Measurements from ENCODE around the gene TRIM52. TPM values are rescaled to one million over a fixed set of nuclear protein-coding genes. Genes with fewer than 3 reads are reported as not detected.
A peak's percentile ranks its signal among the peaks of the same experiment; 100 is the strongest.

TRIM52 gene
- total and polyA plus RNA-seq, 10 of the 15 experiments (the other 5 are each of a cell fraction or from before 2014, with no cell fraction given), result 1.4 to 24.3 (median 8.1) TPM

DNA sequence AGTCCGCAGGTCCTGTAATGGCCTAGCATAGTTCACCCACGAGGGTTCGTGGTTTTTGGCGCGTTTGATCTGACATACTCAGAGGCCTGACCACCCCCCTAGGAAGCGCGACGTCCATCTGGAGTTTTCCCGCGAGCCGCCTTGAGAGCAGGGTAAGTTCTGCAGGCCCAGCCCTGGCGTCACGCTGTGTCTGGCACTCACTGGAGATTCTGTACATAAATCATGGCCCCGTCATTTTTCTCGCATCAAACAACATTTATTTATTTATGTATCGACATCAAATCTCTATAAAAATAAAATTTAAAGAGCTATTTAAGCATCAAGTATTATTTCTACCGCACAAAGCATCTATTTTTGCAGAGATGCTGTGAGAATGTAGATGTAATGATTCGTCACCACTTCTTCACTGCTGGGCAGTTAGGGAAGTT lies 38.3 kb downstream of the TRIM52 start (continued):
- TF ChIP-seq, protein P1, sequence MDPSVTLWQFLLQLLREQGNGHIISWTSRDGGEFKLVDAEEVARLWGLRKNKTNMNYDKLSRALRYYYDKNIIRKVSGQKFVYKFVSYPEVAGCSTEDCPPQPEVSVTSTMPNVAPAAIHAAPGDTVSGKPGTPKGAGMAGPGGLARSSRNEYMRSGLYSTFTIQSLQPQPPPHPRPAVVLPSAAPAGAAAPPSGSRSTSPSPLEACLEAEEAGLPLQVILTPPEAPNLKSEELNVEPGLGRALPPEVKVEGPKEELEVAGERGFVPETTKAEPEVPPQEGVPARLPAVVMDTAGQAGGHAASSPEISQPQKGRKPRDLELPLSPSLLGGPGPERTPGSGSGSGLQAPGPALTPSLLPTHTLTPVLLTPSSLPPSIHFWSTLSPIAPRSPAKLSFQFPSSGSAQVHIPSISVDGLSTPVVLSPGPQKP (IDR thresholded peaks at IDR 0.05; ENCODE audit: low read depth, low read length), result no peak
- TF ChIP-seq RELA (IDR thresholded peaks at IDR 0.05; ENCODE audit: borderline replicate concordance, partially characterized antibody) (no peak), ZBED1 (IDR thresholded peaks at IDR 0.05; ENCODE audit: borderline replicate concordance) (no peak), ZNF622 (IDR thresholded peaks at IDR 0.05) (no peak)

DNA sequence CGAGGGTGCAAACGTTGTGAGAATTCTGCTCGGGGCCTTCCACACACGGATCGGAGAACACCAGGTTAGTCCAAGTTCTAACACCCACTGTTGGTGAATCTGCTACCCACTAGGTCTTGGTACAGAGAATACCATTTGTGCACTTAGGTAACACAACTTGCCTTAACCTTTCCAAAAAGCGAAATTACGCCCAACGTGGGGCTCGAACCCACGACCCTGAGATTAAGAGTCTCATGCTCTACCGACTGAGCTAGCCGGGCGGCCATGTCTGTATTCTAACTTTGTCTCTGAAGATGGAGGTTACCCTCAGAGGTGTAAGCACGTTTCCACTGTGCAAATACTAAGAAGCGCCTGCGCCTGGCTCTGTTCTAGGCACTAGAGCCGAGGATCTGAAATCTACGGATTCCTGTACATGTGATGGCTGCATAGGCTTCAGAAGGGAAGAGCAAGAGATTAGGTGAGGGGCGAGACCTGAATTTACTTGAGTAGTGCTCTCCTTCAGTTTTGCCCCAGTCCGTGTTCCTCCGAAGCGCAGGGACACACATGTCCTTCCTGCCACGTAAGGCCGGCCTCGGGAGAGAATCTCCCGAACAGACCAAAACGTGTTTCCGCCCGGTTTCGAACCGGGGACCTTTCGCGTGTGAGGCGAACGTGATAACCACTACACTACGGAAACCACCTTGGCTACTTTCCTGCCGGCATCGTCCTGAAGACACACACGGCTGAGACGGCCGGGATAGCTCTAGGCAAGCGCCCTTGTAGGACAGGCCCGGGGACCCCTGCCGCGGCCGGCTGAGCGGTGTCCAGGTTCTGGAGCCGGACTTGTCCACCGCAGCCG lies 38.9 kb downstream of the TRIM52 start:
- intact Hi-C loops (cut with micrococcal nuclease; ENCODE audit: unreplicated experiment), result loop anchor here (1.0 to 2.0 kb wide), 3 partner anchors 15 to 39 kb away; partner anchors contain the start of gene TRIM52
- FAIRE-seq, result no peak
- WGBS (ENCODE audit: insufficient coverage, insufficient replicate concordance, low lambda C conversion rate, missing lambda C conversion rate), result under 1% methylated on average over 50 of the region's 50 CpGs
- Histone ChIP-seq H3K4me3 (peak overlapping the region; percentile 98), H3K9ac (ENCODE audit: control insufficient read depth, insufficient read depth, low read length) (peak overlapping the region; percentile 81), H3K27ac (ENCODE audit: control insufficient read depth, insufficient read depth) (peak overlapping the region; percentile 95), H3K4me2 (ENCODE audit: control insufficient read depth, insufficient read depth) (peak overlapping the region; percentile 92), H3K9me3 (replicated peaks; ENCODE audit: control insufficient read depth, insufficient read depth, low read length) (no peaks in the 10 kb centered on the region), H3K4me1 (ENCODE audit: control insufficient read depth, insufficient read depth, low read length) (peaks cover 20% of the 10 kb centered on the region), H4K20me1 (ENCODE audit: control insufficient read depth, insufficient read depth) (no peaks in the 10 kb centered on the region), H2AFZ (ENCODE audit: control insufficient read depth, low read depth, low read length) (peak overlapping the region; percentile 63), H3K36me3 (ENCODE audit: control insufficient read depth in 2 of 2, insufficient read depth in 2 of 2, low read length in 1 of 2) (no peaks in the 10 kb centered on the region), H3K79me2 (ENCODE audit: control insufficient read depth, insufficient read depth, low read length) (peaks cover 23% of the 10 kb centered on the region), H3K27me3 (replicated peaks in 1 of 2; ENCODE audit: control insufficient read depth in 2 of 2, insufficient read depth in 2 of 2, low read length in 1 of 2) (no peaks in the 10 kb centered on the region)
- CTCF ChIA-PET, result interaction anchor here (0.9 to 2.6 kb wide), 6 partner anchors 9 to 40 kb away, joined by 3 to 12 read pairs (median 4); no protein-coding TSS in a partner anchor
- RAD21 ChIA-PET (ENCODE audit: unreplicated experiment), result interaction anchor here (0.6 to 2.6 kb wide), 9 partner anchors 15 to 168 kb away, joined by 3 to 25 read pairs (median 4); no protein-coding TSS in a partner anchor
- SMC1A ChIA-PET (ENCODE audit: uncharacterized antibody, unreplicated experiment), result interaction anchor here (0.6 to 1.9 kb wide), 11 partner anchors 13 to 59 kb away, joined by 3 to 10 read pairs (median 4); partner anchors contain the start of genes RACK1 and TRIM7
- POLR2A ChIA-PET, result interaction anchor here (0.6 to 5.1 kb wide), 11 partner anchors 9 to 427 kb away, joined by 3 to 36 read pairs (median 8); partner anchors contain the start of genes RACK1 and TRIM52
- in situ Hi-C loops (cut with MboI), result no loop called here
- BruUV-seq (replicated peaks), result no TSS peak
- peak; percentile 95 for DNase-seq (ENCODE audit: low read depth, low spot score)
- ATAC-seq, result peak; percentile 50
- TF ChIP-seq MYB (IDR thresholded peaks at IDR 0.05; ENCODE audit: borderline replicate concordance, low read depth, low read length), result no peak
- TF ChIP-seq GATAD2B (conservative IDR thresholded peaks at IDR 0.05; ENCODE audit: low read depth), result peak; percentile 60; the same call in 1 of the 2 replicates
- TF ChIP-seq, protein P2, sequence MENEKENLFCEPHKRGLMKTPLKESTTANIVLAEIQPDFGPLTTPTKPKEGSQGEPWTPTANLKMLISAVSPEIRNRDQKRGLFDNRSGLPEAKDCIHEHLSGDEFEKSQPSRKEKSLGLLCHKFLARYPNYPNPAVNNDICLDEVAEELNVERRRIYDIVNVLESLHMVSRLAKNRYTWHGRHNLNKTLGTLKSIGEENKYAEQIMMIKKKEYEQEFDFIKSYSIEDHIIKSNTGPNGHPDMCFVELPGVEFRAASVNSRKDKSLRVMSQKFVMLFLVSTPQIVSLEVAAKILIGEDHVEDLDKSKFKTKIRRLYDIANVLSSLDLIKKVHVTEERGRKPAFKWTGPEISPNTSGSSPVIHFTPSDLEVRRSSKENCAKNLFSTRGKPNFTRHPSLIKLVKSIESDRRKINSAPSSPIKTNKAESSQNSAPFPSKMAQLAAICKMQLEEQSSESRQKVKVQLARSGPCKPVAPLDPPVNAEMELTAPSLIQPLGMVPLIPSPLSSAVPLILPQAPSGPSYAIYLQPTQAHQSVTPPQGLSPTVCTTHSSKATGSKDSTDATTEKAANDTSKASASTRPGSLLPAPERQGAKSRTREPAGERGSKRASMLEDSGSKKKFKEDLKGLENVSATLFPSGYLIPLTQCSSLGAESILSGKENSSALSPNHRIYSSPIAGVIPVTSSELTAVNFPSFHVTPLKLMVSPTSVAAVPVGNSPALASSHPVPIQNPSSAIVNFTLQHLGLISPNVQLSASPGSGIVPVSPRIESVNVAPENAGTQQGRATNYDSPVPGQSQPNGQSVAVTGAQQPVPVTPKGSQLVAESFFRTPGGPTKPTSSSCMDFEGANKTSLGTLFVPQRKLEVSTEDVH (IDR thresholded peaks at IDR 0.05; ENCODE audit: low read depth, partially characterized antibody), result no peak
- TF ChIP-seq JUND (IDR thresholded peaks at IDR 0.05; ENCODE audit: low read depth, low read length), result no peak
- TF ChIP-seq, protein P3, sequence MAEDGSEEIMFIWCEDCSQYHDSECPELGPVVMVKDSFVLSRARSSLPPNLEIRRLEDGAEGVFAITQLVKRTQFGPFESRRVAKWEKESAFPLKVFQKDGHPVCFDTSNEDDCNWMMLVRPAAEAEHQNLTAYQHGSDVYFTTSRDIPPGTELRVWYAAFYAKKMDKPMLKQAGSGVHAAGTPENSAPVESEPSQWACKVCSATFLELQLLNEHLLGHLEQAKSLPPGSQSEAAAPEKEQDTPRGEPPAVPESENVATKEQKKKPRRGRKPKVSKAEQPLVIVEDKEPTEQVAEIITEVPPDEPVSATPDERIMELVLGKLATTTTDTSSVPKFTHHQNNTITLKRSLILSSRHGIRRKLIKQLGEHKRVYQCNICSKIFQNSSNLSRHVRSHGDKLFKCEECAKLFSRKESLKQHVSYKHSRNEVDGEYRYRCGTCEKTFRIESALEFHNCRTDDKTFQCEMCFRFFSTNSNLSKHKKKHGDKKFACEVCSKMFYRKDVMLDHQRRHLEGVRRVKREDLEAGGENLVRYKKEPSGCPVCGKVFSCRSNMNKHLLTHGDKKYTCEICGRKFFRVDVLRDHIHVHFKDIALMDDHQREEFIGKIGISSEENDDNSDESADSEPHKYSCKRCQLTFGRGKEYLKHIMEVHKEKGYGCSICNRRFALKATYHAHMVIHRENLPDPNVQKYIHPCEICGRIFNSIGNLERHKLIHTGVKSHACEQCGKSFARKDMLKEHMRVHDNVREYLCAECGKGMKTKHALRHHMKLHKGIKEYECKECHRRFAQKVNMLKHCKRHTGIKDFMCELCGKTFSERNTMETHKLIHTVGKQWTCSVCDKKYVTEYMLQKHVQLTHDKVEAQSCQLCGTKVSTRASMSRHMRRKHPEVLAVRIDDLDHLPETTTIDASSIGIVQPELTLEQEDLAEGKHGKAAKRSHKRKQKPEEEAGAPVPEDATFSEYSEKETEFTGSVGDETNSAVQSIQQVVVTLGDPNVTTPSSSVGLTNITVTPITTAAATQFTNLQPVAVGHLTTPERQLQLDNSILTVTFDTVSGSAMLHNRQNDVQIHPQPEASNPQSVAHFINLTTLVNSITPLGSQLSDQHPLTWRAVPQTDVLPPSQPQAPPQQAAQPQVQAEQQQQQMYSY (CRISPR knock-in tag; IDR thresholded peaks at IDR 0.05), result no peak
- peak; percentile 21 for TF ChIP-seq DPF2 (IDR thresholded peaks at IDR 0.05)
- TF ChIP-seq SPI1 (IDR thresholded peaks at IDR 0.05; ENCODE audit: borderline replicate concordance, insufficient read depth, low read depth, low read length), result no peak
- TF ChIP-seq TCF3 (IDR thresholded peaks at IDR 0.05; ENCODE audit: borderline replicate concordance, insufficient read depth, low read depth, low read length), result 0 out of 2 replicates have a peak, but pooled peaks have one; percentile 59

Data from GM12878 (cell line).